Activated CD8-positive, alpha-beta memory T cell treated with anti-CD3 and anti-CD28 coated beads for 36 hours (primary cell): ENCODE measurements around the gene QPCT. TPM values are rescaled to one million over a fixed set of nuclear protein-coding genes. Genes with fewer than 3 reads are reported as not detected.
"Not testable (repeated sequence)": the region's sequence is repeated elsewhere in the genome, so short reads cannot be mapped to it uniquely, and the experiment has no call there.

Source experiments
- CTCF ChIA-PET: fragments of 350-600 bp; sonication (Branson Sonifier 250); formaldehyde crosslinking; loops from one replicate; lab custom pipeline; 2021; ENCODE audit warnings: antibody characterized with exemption; lab: Charles Lee
- POLR2A ChIA-PET: fragments of 350-600 bp; sonication (Branson Sonifier 250); formaldehyde crosslinking; loops from one replicate; lab custom pipeline; 2021; ENCODE audit warnings: antibody characterized with exemption; lab: Charles Lee
- total RNA-seq, 2 experiments: library from RNA; stranded (reverse); gene quantifications; one replicate each; pipeline ENCODE4 v1.2.3, GENCODE V29; 2021

The QPCT gene
- 1 to 10 TPM; 5.5 to 6.6 TPM for total RNA-seq

DNA sequence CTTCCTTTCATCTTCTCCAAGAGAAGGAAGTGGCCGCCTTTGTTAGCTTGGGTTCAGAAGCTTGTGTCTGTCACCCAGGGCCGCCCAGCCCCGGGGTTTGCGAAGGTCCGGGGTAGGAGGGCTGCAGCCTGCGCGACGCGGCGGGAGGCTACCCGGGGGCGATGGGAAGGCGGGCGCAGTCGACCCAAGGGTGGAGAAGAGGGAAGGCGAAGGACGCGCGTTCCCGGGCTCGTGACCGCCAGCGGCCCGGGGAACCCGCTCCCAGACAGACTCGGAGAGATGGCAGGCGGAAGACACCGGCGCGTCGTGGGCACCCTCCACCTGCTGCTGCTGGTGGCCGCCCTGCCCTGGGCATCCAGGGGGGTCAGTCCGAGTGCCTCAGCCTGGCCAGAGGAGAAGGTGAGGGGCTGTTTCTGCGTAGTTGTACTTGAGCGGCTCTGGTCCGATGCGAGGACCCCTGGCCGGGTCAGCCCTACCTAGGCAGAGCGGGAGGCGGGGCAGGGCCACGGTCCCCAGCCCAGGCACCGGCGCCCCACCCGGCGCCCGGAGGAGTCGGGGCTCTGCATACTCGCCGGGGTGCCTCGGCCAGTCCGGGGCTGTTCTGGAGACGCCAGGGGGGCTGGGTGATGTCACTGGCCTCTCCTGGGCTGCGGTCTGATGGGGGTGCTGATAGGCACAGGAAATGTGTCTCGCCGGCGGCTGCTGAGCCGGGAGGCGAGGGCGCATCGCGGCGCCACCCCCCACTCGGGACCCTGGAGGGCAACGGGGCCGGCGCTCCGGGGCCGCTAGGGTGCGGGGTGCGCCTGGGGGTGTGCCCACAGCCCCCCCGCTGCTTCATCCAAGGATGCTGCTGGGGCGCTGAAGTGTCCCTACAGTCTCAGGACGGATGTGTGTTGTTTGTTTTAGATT is at the start of gene QPCT:
TSS of gene QPCT (plus strand) at position 178 of the 909 bp plus-strand sequence. CDS start at position 280, 102 bp downstream.
- CTCF ChIA-PET, result interaction anchor here (0.7 to 0.8 kb wide), 2 partner anchors 15 to 52 kb away, joined by 3 to 4 read pairs; no protein-coding TSS in a partner anchor
- POLR2A ChIA-PET, result no interaction called here

DNA sequence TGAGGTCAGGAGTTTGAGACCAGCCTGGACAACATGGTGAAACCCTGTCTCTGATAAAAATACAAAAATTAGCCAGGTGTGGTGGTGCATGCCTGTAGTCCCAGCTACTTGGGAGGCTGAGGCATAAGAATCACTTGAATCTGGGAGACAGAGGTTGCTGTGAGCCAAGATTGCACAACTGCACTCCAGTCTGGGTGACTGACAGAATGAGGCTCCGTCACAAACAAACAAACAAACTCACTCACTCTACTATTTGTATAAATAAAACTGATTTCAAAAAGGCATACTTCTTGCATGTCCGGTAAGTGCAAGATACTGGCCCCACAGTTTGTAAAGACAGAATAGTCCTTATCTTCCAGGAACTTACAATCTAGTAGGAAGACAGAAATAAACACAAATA is 49.6 kb upstream of the QPCT start:
- CTCF ChIA-PET, POLR2A ChIA-PET: not testable (repeated sequence)

DNA sequence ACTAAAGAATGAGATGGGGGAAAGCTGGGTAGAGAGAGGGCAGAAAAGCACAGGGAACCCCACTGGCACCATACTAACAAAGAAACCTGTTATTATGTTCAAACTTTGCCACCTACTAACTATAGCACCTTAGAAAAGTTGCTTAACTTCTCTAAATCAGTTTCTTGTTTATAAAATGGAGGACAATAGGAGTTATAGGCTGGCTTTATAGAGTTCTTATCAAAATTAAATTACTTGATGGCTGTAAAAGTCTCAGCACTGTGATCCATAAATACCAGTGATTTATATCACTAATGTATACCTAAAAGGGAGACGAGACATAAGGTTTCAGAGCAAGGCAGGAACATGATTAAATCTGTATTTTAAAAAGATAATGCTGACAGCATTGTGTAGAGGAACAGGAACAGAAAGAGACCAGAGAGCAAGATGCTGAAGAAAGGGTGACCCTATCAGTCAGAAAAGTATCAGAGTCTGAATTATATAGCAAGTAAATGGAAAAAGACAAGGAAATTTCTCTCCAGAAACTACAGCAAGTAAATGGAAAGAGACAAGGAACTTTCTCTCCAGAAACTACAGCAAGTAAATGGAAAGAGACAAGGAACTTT is 48.9 kb upstream of the QPCT start:
- ChIA-PET POLR2A (no interaction called here), CTCF (no interaction called here)

DNA sequence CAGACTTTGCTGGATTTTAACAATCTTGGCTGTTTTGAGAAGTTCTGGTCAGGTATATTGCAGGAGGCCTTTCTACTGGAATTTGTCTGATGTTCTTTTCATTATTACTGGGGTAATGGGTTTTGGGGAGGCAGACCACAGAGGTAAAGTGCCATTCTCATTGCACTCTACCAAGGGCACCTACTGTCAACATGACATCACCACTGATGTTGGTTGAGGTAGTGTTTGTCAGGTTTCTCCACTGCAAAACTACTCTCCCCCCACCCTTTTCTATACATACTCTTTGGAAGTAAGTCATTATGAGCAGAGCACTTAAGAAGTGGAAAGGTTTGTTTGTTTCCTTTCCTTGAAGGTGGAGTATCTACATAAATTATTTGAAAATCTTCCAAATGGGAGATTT is 46.8 kb upstream of the QPCT start:
- ChIA-PET POLR2A (no interaction called here), CTCF (no interaction called here)

DNA sequence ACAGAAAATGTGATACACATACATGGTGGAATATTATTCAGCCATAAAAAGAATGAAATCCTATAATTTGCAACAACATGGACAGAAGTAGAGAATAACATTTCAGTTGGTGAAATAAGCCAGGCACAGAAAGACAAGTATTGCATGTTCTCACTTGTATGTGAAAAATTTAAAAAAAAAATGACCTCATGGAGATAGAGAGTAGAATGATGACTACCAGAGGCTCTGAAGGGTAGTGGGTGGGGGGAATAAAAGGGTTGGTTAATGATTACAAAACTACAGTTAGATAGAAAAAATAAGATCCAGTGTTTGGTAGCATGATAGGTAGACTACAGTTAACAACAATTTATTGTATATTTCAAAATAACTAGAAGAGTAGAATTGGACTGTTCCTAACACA is 44.3 kb upstream of the QPCT start:
- CTCF ChIA-PET, result no interaction called here
- POLR2A ChIA-PET, result no interaction called here

DNA sequence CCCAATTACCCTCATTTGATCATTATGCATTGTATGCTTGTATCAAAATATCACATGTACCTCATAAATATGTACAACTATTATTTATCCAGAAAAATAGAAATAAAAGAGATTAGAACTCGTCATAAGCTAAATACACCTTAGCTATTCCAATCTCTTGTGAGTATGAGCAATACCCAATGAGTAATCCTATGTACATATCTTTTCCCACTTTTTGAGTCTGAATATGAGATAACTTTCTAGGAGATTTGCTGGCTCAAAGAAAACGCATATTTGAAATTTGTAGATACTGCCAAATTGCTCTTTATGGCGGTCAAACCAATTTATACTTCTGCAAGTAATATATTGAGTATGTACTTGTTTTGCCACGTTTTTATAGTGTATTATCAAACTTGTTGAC is 43.9 kb upstream of the QPCT start:
- POLR2A ChIA-PET, result no interaction called here
- CTCF ChIA-PET, result interaction anchor here (0.7 kb wide), 1 partner anchor 662 kb away, joined by 4 read pairs; no protein-coding TSS in a partner anchor

DNA sequence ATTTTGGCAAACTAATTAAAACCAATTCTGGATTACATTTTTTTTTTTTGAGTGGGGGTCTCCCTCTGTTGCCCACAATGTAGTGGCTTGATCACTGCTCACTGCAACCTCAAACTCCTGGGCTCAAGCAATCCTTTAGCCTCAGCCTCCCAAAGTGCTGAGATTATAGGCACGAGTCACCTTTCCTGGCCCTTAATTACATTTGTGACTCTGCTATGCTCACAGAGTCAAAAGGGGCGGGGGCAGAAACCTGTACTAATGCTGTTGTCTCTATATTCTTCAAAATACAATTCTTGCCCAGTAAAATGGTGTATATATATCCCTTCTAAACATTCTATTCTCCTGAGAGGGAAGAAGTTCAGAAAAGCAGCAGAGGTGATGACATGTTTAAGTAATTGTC is 43.0 kb upstream of the QPCT start:
- CTCF ChIA-PET, result interaction anchor here (0.7 kb wide), 1 partner anchor 661 kb away, joined by 4 read pairs; no protein-coding TSS in a partner anchor

DNA sequence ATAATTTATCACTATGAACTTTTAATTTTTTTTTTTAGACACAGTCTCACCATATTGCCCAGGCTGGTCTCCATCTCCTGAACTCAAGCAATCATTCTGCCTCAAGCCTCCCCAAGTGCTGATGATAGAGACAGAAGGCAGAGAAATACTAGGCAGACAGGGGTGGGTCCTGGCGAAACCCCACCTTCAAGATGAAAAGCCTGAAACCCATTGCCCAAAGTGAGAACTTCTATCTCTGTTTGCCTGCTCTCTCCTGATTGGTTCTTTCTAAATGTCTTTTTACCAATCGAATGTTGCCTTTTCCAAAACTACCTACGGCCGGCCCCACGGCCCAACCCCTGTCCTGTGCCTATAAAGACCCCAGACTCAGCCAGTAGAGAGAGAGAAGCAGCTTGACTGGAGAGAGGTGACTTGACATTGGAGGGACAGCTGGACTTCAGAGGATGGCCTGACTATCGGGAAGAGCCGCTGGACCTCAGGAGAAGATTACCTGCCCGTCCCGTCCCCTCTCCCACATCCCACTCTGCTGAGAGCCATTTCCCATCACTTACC is 41.7 kb upstream of the QPCT start:
- CTCF ChIA-PET, result no interaction called here
- POLR2A ChIA-PET, result no interaction called here

More for the DNA sequence above, 43.0 kb upstream of the QPCT start:
- POLR2A ChIA-PET, result no interaction called here

DNA sequence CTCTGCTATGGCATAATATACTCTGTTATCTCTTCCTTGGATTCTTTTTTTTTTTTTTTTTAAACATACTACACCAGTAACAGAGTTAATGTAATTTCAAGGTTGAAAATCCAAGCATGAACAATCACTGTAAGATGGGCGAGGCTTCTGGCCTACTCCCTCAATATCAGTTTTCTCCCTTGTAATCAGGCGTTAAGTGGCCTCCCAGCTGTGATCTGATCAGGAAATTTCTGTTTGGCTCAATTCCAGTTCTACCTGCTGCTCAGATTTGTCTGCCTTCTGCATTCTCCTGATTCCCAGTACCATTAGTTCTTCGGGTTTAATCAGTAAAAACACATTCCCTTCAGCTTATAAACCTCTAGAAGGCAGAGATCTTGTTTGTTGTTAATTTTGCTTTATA is 38.4 kb upstream of the QPCT start:
- ChIA-PET CTCF (no interaction called here), POLR2A (no interaction called here)

DNA sequence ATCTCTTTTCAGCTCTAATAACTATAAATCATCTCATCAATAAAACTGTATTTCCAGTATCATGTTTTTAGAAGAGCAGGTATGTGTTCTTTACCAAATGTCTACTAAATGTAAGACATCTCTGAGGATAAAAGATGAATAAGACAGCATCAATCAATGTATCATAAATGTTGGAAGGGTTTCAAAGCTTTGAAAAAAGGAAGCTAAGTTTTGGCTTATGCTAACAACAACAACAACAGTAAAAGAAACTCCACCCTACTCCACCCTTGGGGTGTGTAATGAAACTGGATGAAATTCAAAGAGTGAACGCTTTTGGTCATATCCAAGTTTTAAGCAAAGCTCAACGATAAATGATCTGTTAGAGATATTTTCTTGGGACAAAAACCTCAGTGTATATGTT is 36.9 kb upstream of the QPCT start:
- ChIA-PET POLR2A (interaction anchor here (0.6 kb wide), 1 partner anchor 11 kb away, joined by 4 read pairs; no protein-coding TSS in a partner anchor), CTCF (no interaction called here)

DNA sequence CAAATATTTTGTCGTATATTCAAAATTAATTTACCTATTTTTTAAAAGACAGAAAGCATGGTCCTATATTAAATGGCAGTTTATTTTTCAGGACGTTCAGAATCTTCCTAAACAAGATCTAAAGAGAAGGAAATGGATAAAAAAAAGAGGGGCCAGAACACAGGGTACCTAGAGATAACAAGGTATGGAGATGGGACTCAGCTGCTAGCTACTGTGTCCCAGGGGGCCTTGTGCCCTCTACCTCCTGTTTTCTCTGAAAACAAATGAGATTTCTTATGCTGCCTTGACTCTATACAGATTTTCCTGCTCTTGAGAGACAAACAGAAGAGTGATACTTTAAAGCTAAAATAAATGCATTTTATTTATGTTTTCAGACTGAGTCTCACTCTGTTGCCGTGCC is 29.1 kb upstream of the QPCT start:
- ChIA-PET POLR2A (no interaction called here), CTCF (no interaction called here)

DNA sequence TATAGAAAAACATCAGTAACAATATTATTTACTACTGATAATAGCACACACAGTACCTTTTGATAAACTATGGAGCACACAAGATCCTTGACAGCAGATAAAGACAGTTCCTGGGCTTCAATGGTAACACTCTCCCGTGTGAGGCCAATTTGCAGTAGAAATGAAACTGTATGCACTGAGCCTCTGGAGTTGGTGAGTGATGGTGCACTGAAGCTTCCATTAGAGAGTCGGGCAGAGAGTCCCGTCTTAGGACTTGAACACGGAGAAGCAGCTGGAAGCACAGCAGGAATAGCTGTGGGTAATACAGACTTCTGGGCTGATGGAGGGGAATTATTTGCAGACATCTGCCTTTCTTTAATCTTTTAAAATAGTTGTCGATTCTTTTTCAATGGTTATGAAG is 28.2 kb upstream of the QPCT start:
- POLR2A ChIA-PET, result no interaction called here
- CTCF ChIA-PET, result interaction anchor here (0.5 kb wide), 1 partner anchor 17 kb away, joined by 3 read pairs; no protein-coding TSS in a partner anchor

DNA sequence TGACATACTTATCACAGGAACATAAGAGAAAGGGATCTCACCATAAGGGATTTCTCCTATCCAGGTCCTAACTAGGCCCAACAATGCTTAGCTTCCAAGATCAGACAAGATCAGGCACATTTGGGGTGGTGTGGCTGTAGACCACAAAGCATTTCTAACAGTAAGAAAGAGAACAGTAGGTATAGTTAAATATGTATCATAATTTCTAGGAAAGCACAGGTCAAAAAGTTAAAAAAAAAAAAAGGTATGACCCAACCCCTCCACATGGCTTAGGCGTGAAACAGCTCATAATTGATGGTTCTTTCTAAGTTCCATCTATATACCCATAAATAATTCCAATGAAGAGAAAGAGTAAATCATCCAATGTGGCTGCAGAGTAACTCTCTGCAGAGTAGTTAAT is 26.7 kb upstream of the QPCT start:
- CTCF ChIA-PET, result interaction anchor here (0.6 kb wide), 1 partner anchor 11 kb away, joined by 5 read pairs; no protein-coding TSS in a partner anchor
- POLR2A ChIA-PET, result no interaction called here

DNA sequence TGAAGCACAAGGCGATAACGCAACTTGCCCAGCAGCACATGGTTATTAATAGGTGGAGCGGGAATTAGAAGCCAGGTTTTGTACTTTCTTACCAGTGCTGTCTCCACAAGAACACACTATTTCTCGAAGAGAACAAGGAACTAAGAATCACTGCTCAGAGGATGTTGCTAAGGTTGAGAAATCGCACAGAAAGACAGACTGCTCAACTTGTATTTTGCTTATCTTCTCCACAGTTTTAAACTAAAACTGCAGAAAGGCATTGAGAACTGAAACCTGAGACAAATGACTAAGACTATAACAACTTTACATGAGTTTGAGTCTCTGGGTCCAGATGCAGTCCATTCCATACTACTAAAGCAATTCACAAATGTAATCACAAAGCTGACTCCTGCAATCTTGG is 26.0 kb upstream of the QPCT start:
- ChIA-PET CTCF (interaction anchor here (0.6 kb wide), 1 partner anchor 10 kb away, joined by 5 read pairs; no protein-coding TSS in a partner anchor), POLR2A (interaction anchor here (0.5 kb wide), 1 partner anchor 1451 kb away, joined by 3 read pairs; no protein-coding TSS in a partner anchor)

DNA sequence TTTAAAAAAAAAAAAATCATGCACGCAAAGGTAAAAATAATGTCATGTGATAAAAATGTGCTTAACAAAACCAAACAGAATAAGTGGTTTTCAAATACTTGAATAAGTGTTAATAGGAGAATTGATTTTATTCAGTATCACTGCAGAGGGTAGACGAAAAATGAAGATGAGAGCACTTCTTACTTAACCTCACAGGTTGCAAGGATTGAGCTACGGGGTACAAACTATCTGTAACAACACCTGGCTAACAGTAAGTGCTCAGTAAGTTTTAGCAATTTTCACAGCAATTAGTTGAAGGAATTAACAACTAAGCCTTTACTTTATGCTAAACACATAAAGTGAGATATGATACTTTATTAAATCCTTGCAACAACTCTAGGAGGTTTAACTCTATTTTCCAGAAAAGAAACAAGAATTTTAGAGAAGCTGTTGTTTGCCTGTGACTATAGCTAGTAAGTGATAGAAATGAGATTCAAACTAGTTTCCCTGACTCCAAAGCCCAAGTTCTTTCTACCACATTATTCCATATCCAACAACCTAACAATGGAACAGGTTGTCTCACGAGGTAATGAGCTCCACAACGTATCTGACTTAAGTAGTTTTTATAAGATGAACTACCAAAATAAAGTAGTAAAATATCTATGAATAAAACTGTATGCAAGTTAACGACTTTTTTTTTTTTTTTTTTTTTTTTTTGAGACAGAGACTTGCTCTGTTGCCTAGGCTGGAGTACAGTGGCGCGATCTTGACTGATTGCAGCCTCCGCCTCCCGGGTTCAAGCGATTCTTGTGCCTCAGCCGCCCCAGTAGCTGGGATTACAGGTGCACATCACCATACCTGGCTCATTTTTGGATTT is 24.4 kb upstream of the QPCT start:
- CTCF ChIA-PET, result interaction anchor here (1.5 kb wide), 1 partner anchor 15 kb away, joined by 3 read pairs; no protein-coding TSS in a partner anchor
- POLR2A ChIA-PET, result interaction anchor here (0.6 to 0.7 kb wide), 2 partner anchors 77 to 312 kb away, joined by 3 to 14 read pairs; no protein-coding TSS in a partner anchor

DNA sequence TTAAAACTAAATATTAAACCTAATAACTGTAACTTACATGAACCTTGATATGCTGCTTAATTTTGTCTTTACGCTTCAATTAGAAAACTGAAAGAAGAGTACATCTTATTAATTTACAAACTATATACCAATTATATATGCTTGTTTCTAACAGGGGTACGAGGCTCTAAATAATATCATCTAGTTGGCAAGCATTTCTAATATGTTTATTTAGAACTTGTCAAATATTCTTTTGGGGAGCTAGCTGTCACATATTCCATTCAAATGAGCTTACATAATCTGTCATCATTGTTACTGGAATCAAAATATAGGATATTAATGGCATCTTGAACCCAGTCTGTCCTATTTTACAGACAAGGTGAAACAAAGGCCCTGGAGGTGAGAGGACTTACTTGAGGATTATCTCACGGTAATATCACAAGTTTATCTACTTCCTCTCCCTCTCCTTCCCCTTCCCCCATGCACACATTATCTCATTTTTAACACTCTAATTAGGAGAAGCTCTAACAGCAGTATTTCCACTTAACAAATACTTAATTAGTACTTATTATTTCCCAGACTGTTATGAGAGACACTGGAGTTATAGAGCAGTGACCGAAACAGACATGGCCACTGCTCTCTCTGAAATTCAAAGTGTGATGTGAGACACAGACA is 23.3 kb upstream of the QPCT start:
- POLR2A ChIA-PET, result no interaction called here

DNA sequence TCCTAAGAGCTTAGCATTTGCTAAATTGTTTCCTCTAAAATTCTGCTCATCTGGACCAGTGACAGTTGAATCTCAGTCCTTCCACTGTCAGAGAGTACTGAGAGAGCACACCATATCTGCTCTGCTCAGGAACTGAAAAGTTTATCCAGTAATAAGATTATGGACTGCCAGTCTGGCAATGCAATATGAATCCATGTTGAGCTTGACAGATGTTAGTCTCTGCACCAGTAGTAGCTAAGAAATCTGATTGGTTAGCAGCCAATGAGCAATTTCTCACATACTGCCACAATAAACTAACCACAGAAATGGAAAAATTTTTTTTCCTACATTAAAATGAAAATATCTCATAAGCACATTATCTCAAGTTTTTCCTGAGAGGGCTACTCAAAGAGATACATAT is 22.1 kb upstream of the QPCT start:
- POLR2A ChIA-PET, result no interaction called here
- CTCF ChIA-PET, result no interaction called here

More for the DNA sequence above, 23.3 kb upstream of the QPCT start:
- CTCF ChIA-PET, result interaction anchor here (1.5 kb wide), 1 partner anchor 16 kb away, joined by 3 read pairs; no protein-coding TSS in a partner anchor

DNA sequence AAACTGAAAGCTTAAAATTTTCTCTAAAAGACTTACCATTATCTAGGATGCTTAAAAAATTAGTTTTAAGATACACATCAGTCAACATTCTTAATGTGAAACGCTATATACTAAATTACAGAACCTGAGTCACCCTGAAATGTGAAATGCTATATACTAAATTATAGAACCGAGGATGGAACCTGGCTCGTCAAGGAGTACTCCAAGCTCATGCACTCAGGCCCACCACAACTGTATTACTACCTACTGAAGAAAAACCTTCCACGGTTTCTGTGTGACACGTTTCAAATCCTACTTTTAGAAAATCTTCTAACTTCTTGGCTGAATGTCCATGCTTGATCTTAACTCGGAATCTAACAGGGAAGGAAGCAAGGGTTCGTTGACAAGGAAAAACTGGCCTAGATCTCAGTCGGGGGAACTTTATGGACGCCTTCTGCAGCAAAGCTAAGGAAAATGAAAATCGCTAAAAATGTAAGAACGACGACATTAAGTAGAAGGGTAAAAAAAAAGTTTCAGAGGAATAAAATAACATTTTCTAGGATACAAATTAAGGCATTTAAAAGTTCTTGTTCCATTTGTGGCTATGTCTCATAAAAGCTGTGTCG is 21.2 kb upstream of the QPCT start:
- ChIA-PET CTCF (interaction anchor here (1.2 to 1.6 kb wide), 2 partner anchors 13 to 67 kb away, joined by 3 read pairs; no protein-coding TSS in a partner anchor), POLR2A (no interaction called here)
